Measurements from ENCODE around the gene C11orf71. TPM values are rescaled to one million over a fixed set of nuclear protein-coding genes. Genes with fewer than 3 reads are reported as not detected.

The C11orf71 gene
- total and polyA plus RNA-seq, 9 donors, result 6.5 to 15.3 (median 9.5) TPM

GRCh38 chr11:114362326-114362725 lies 38.0 kb downstream of the C11orf71 start:
- Histone ChIP-seq H3K4me3 (no peak overlapping the region), H3K27me3 (no peaks in the 10 kb centered on the region), H3K4me1 (ENCODE audit: insufficient read depth) (no peaks in the 10 kb centered on the region), H3K36me3 (no peaks in the 10 kb centered on the region), H3K9me3 (no peaks in the 10 kb centered on the region), H3K27ac (no peak overlapping the region)
- 75 to 87% (median 79%) methylated on average over 4 of the region's 4 CpGs for WGBS, 3 donors
- intact Hi-C loops (cut with DNase I), result no loop called here
- DNase-seq, result no peak
- TF ChIP-seq CTCF (IDR thresholded peaks at IDR 0.05) (no peak), POLR2A (IDR thresholded peaks at IDR 0.05) (no peak), EP300 (IDR thresholded peaks at IDR 0.05) (no peak)

GRCh38 chr11:114359342-114359741 lies 41.0 kb downstream of the C11orf71 start:
- Histone ChIP-seq H3K36me3 (no peaks in the 10 kb centered on the region), H3K9me3 (no peaks in the 10 kb centered on the region), H3K4me3 (no peak overlapping the region), H3K27ac (no peak overlapping the region), H3K4me1 (ENCODE audit: insufficient read depth) (no peaks in the 10 kb centered on the region), H3K27me3 (no peaks in the 10 kb centered on the region)
- TF ChIP-seq POLR2A (IDR thresholded peaks at IDR 0.05), result no peak
- no peak for TF ChIP-seq EP300 (IDR thresholded peaks at IDR 0.05)
- no peak for TF ChIP-seq CTCF (IDR thresholded peaks at IDR 0.05)
- no peak for DNase-seq
- intact Hi-C loops (cut with DNase I), result no loop called here

- WGBS, 3 donors, result 45 to 58% (median 50%) methylated on average over 1 of the region's 1 CpG
- Histone ChIP-seq H3K4me3 (no peak overlapping the region), H3K4me1 (ENCODE audit: insufficient read depth) (no peaks in the 10 kb centered on the region), H3K27ac (no peak overlapping the region), H3K36me3 (no peaks in the 10 kb centered on the region), H3K9me3 (no peaks in the 10 kb centered on the region), H3K27me3 (no peaks in the 10 kb centered on the region)
- no peak for TF ChIP-seq EP300 (IDR thresholded peaks at IDR 0.05)
- TF ChIP-seq CTCF (IDR thresholded peaks at IDR 0.05), result no peak
- TF ChIP-seq POLR2A (IDR thresholded peaks at IDR 0.05), result no peak
- intact Hi-C loops (cut with DNase I), result no loop called here
- DNase-seq, result no peak
These were observed 41.6 kb downstream of the C11orf71 start for GRCh38 chr11:114358716-114359115.

- TF ChIP-seq POLR2A (IDR thresholded peaks at IDR 0.05) (no peak), EP300 (IDR thresholded peaks at IDR 0.05) (no peak), CTCF (IDR thresholded peaks at IDR 0.05) (no peak)
- WGBS, 3 donors, result 59 to 65% (median 62%) methylated on average over 3 of the region's 3 CpGs
- no peak for DNase-seq
- H3K4me3 ChIP-seq, result no peak overlapping the region
- no peaks in the 10 kb centered on the region for H3K9me3 ChIP-seq
- intact Hi-C loops (cut with DNase I), result no loop called here
- H3K4me1 ChIP-seq (ENCODE audit: insufficient read depth), result no peaks in the 10 kb centered on the region
- H3K27me3 ChIP-seq, result no peaks in the 10 kb centered on the region
- H3K36me3 ChIP-seq, result no peaks in the 10 kb centered on the region
- no peak overlapping the region for H3K27ac ChIP-seq
These were observed 46.2 kb downstream of the C11orf71 start for GRCh38 chr11:114354076-114354475.

GRCh38 chr11:114353443-114353842 lies 46.9 kb downstream of the C11orf71 start:
- no peaks in the 10 kb centered on the region for H3K4me1 ChIP-seq (ENCODE audit: insufficient read depth)
- no peaks in the 10 kb centered on the region for H3K9me3 ChIP-seq
- no peaks in the 10 kb centered on the region for H3K36me3 ChIP-seq
- intact Hi-C loops (cut with DNase I), result no loop called here
- 47 to 60% (median 50%) methylated on average over 3 of the region's 3 CpGs for WGBS, 3 donors
- DNase-seq, result no peak
- TF ChIP-seq CTCF (IDR thresholded peaks at IDR 0.05), result no peak
- TF ChIP-seq POLR2A (IDR thresholded peaks at IDR 0.05), result no peak
- TF ChIP-seq EP300 (IDR thresholded peaks at IDR 0.05), result no peak
- H3K27ac ChIP-seq, result no peak overlapping the region
- no peak overlapping the region for H3K4me3 ChIP-seq
- no peaks in the 10 kb centered on the region for H3K27me3 ChIP-seq

All from ovary (tissue), 9 donors.